Measurements from ENCODE around the gene RETREG3.
A peak's percentile ranks its signal among the peaks of the same experiment; 100 is the strongest.
"Not testable (repeated sequence)": the region's sequence is repeated elsewhere in the genome, so short reads cannot be mapped to it uniquely, and the experiment has no call there.

The RETREG3 gene

DNA sequence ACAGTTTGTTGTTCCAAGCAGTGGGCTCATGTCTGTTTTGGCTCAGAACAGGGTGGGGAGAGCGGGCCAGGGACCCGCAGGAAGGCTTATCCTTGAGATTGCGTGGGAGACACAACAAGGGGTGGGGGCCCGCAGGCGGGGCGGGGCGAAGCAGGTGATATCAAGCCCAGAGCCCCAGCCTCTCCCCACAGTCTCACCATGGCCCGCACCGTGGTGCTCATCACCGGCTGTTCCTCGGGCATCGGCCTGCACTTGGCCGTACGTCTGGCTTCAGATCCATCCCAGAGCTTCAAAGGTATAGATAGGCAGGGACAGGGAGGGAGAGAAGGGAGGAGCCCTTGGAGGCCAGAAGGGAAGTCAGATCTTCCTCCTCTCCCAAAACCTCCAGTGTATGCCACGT is 56.4 kb downstream of the RETREG3 start, which contains the start of gene HSD17B1:
Gene HSD17B1 (plus strand): TSS at position 188 of the 400 bp plus-strand sequence. CDS start 11 bp downstream, at position 199.
- not testable (repeated sequence) for DNase-seq (ENCODE audit: low spot score)

- no peak for DNase-seq (ENCODE audit: low spot score)
Observed at GRCh38 chr17:42548993-42549755, 60.0 kb downstream of the RETREG3 start.

- no peak for DNase-seq (ENCODE audit: low spot score)
Observed at GRCh38 chr17:42548070-42548837, 60.9 kb downstream of the RETREG3 start.

DNA sequence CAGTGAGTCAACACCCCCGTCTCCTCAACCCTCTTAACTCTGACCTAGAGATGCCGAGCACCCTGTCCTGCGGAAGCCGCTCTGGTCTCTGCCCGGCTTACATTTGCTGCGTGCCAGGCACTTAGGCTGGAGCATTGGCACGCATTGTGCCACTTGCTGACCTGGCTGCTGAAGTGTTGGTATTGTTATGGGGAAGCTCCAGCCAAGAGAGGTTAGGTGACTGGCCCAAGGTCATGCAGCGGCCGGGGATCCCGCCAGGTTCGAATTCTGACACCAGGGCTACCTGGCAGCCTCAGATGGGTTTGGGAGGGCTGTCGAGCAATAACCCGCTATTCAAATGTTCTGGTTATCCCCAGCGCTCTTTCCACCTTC is 61.5 kb downstream of the RETREG3 start:
- no peak for DNase-seq (ENCODE audit: low spot score)

GRCh38 chr17:42547001-42547461 is 62.1 kb downstream of the RETREG3 start:
- DNase-seq (ENCODE audit: low spot score): no peak

- not testable (repeated sequence) for DNase-seq (ENCODE audit: low spot score)
Observed at GRCh38 chr17:42545755-42546505, 63.2 kb downstream of the RETREG3 start.

GRCh38 chr17:42544874-42545283 is 64.3 kb downstream of the RETREG3 start:
- no peak for DNase-seq (ENCODE audit: low spot score)

GRCh38 chr17:42543190-42544079 is 65.7 kb downstream of the RETREG3 start:
- DNase-seq (ENCODE audit: low spot score): no peak

- peak; percentile 54 for DNase-seq (ENCODE audit: low spot score)
Observed at GRCh38 chr17:42541041-42541833, 67.9 kb downstream of the RETREG3 start.

- DNase-seq (ENCODE audit: low spot score): not testable (repeated sequence)
Observed at GRCh38 chr17:42540558-42540957, 68.6 kb downstream of the RETREG3 start.

DNA sequence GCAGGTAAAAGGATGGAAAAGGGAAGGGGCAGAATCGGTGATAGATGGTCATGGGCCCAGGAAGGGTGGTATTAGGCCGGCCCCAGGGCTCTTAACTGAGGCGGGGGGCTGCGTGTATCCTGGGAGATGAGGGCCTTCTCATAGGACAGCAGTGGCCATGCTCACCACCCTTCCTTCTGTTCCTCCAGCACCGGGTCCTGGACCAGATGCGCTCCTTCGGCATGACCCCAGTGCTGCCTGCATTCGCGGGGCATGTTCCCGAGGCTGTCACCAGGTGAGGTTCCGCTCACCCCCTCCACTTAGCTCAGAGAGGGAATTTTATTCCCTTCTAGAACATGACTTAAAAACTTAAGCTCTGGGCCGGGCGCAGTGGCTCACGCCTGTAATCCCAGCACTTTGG is 70.7 kb downstream of the RETREG3 start:
- DNase-seq (ENCODE audit: low spot score): no peak

DNA sequence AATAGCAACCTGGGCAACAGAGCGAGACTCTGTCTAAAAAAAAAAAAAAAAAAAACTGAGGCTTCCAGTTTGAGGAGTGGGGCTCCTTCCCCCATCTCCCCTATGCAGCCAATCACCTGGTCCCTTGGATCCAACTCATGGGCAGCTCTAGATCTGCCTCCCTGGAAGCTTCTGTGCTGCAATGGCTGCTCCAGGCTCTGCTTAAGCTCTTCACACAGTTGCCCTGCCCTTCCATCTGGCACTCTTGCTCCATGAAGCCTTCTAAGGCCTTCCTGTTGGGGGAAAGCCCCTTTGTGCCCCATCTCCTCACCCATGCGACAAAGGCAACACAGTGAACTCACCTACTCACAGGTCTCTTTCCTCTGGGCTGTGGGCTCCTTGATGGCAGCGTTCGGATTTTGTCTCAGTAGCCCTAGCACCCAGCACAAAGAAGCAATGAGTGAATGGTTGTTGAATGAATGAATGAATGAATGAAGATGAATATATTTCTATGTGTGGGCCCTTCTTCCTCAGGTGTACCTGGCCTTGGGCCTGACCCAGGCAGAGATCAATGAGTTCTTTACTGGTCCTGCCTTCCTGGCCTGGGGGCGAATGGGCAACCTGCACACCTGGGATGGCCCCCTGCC is 71.2 kb downstream of the RETREG3 start:
- DNase-seq (ENCODE audit: low spot score): no peak

- no peak for DNase-seq (ENCODE audit: low spot score)
Observed at GRCh38 chr17:42537156-42537805, 71.9 kb downstream of the RETREG3 start.

DNA sequence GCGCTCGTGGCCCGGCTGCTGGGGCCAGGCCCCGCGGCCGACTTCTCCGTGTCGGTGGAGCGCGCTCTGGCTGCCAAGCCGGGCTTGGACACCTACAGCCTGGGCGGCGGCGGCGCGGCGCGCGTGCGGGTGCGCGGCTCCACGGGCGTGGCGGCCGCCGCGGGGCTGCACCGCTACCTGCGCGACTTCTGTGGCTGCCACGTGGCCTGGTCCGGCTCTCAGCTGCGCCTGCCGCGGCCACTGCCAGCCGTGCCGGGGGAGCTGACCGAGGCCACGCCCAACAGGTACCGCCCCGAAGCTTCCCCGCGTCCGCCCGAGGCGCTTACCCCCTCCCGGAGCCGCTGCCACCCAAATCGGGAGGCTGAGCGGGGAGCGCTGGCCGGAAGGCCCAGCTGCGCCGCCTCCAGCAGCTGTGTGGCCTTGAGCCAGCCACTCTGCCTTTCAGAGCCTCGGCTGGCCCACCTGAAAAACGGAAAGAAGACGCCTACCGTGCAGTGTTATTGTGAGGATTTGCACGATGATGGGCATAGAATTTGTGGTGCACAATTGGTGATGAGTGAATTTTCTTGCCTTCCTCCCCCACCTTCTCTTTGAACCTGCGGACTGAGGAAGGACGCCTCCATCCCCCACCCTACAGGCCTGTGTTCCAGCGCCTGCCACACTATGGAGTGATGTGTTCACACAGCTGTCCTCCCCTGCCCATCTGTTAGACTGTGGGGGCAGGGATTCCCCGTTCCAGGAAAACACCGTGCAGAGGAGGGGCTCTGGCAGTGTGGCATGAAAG is 72.6 kb downstream of the RETREG3 start:
- peak; percentile 75 for DNase-seq (ENCODE audit: low spot score)

DNA sequence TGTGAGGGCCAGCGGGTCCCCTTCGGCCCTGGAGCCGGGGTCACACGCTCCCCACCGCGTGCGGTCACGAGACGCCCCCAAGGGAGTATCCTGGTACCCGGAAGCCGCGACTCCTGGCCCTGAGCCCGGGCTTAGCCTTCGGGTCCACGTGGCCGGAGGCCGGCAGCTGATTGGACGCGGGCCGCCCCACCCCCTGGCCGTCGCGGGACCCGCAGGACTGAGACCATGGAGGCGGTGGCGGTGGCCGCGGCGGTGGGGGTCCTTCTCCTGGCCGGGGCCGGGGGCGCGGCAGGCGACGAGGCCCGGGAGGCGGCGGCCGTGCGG is 73.2 kb downstream of the RETREG3 start, which contains the start of gene NAGLU:
Gene NAGLU (plus strand): TSS at position 194 of the 324 bp plus-strand sequence. CDS start 32 bp downstream, at position 226.
- DNase-seq (ENCODE audit: low spot score): peak; percentile 91

DNA sequence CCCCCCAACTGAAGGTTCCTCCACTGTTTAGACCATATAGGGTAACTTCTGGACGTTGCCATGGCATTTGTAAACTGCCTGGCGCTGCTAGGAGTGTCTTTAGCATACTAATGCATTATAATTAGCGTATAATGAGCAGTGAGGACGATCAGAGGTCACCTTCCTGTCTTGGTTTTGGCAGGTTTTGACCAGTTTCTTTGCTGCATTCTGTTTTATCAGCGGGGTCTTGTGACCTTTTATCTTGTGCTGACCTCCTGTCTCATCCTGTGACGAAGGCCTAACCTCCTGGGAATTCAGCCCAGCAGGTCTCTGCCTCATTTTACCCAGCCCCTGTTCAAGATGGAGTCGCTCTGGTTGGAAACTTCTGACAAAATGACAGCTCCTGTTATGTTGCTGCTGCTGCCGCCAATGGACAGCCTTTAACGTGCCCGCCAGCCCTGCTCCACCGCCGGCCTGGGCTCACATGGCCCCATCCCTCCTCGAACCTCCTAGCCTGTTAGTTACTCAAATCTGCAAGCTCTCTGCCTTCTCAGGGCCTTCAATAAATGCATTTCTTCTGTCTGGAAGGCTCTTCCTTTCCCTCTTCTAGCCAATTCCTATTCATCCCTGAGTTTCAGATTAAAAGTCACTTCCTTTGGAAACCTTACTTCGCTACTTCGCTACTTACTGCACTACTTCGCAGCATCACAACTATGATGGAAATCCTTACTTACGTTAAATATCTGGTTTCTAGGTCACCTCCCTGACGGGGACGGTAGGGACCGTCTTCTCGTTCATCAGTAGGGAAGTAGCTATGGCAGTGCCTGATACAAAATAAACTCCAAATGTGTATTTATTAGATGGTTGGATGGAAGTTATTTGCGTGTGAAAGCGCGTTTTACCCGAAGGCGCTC is 73.8 kb downstream of the RETREG3 start:
- DNase-seq (ENCODE audit: low spot score): no peak

- peak; percentile 77 for DNase-seq (ENCODE audit: low spot score)
Observed at GRCh38 chr17:42531455-42532354, 77.5 kb downstream of the RETREG3 start.
